HG03378 (cell line): ENCODE data around the gene SNX33.
"Not testable (repeated sequence)": the region's sequence is repeated elsewhere in the genome, so short reads cannot be mapped to it uniquely, and the experiment has no call there.

ENCODE experiments used
- ATAC-seq: cut with Tn5 transposase; IDR thresholded peaks from one replicate; pipeline ENCODE4 v1.9.1; 2021; ENCODE audit warnings: mild to moderate bottlenecking, moderate library complexity; ENCODE audit not compliant: unreplicated experiment

Gene SNX33

DNA sequence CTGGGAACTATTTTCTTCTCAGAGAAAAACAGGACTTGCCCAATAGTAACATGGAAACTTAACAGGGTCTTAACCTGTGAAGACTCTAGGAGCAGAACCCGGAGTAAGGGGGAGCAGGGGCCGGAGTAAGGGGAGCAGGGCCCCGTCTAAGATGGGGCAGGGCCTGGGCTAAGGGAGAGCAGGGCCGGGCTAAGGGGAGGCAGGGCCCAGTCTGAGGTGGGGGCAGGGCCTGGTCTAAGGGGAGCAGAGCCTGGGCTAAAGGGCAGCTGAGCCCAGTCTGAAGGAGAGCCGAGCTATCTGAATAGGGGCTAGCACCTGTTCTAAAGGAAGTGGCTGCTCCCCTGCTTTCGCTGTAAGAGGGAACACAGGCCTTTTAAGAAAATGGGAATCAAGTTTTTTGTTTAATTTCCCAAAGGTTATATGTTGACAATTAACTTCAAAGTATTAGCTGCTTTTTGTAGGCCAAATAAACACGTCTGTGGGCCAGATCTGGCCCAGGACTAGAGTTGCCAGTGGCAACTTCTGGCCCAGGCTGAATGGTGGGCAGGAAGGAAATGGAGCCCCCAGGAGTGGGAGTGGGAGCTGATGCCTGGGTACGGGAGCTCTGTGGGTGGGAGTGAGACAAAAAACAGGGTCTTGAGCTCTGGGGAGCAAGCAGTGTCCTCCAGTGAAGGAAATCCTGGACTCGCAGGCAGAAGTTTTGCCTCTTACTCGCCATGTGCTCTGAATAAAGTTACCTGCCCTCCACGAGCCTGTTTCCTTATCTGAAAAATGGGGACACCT, 32.5 kb downstream of the SNX33 start:
- ATAC-seq, result no peak

DNA sequence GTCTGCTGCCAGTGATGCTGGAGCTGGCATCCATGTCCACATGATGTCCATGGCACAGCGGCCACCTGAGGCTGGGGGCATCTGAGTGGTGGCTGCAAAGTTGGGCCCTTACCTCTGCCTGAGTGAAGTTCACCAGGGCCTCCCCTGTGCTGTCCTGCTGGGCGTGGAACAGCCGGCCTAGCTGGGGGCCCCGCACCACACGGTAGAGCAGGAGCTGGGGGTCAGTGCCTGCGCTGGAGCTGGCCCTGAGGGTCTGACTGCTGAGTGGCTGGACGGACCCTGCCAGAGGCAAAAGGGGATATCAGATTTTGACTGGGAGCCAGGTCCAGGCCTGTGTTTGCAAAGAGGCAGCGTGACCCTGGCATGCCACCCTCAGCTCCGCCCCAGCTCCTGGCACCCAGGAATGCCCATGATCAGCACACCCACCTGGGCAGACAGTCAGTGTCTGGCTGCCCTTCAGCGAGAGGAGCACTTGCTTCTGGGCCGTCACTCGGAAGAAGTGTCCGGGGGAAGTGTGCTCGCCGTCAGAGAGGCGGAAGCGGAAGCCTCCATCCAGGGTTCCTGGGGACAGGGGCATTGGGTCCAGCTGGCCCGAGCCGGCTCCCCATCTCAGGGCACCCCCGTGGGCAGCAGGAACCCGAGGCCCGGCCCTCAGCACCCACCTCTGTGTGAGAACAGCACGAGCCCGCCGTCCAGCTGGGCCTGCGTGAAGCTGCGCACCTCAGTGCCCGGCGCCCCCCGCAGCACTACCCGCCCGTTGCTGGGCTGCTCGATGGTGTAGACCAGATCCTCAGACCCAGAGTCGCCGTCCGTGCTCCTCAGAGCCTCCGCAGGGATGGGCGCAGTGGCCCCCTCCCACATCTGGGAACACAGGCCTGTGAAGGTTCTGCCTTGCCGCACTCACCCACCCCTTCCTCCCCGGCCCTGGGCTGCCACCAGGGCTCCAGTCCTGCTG, 34.7 kb downstream of the SNX33 start:
- no peak for ATAC-seq

DNA sequence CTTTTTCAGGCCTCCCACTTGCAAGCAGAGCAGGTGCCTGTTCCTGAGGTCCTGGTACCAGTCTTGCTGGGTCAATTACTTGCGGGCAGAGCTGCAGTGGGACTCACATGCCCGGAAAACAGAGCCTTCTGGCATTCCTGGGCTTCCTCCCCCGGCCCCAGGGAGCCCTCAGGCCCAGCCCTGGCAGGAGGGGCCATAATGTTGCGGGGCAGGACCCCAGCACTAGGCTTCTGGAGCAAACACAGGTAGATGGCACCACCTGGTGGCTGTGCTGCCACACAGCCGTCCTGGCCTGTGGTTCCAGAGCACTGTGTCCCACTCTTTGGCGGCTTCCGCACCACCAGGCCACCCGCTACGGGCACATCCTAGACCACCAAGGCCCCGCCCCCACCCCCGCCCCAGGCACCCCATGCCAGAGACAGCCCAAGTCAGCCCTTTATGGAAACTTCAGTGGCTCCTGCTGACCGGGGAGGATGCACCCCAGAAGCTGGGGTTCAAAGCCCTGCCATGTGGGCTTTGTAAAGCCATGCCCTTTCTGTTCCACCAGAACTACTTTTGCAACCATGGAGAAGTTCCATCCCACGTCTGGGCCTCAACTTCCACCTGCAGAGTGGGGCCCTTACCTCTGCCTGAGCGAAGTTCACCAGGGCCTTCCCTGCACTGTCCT, 36.1 kb downstream of the SNX33 start:
- ATAC-seq, result not testable (repeated sequence)

DNA sequence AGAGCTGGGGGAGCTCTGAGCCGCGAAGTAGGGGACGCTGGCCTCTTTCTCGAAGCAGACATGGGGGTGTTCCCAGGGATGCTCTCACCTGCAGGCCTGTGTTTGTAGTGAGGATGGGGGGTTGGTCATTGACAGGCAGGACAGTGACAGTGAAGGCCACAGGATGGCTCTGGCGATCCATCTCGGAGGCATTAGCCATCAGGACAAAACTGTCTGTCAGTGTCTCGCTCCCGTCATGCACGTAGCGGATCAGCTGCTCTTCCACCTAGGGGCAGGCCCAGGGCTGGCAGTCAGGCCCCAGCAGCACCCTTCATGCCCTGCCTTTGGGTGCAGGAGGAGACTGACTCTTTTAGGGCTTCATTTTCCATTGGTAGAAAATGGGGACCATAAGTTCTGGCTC, 36.9 kb downstream of the SNX33 start:
- ATAC-seq, result no peak

DNA sequence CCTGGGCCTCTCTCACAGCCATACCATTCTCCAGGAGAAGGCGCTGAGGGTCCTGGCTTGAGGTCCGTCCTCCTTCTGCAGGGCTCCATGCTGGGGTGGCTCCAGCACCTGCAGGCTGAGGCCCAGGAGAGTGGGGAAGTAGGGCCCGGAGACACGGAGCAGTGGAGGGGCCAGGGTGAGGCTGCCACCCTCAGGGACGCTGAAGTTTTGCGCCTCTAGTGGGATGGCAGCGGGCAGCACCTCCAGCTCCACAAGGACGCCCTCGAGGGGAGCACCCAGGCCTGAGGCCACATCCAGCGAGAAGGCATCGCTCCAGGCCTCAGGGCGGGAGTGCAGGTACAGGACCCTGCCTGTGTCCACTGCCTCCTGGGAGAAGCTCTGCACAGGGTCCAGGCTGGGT, 37.5 kb downstream of the SNX33 start:
- no peak for ATAC-seq

DNA sequence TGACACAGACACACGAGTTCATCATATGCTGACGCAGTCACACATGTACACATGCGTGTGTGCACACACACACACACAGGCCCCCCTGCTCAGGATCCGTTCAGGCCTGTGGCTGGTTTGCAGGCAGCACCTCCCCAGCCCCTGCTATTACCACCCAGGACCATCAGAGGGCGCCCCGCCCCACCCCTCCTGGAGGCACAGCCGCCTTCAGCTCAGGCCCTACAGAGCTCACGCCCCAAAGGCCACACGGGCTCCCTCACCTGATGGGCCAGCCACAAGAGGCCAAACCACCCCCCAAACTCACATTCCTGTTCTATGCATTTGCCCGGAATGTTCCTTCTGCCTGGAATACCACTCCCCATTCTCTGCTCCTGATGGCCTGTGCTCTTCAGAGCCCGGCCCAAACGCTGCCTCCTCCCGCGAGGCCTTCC, 38.5 kb downstream of the SNX33 start:
- ATAC-seq, result not testable (repeated sequence)

DNA sequence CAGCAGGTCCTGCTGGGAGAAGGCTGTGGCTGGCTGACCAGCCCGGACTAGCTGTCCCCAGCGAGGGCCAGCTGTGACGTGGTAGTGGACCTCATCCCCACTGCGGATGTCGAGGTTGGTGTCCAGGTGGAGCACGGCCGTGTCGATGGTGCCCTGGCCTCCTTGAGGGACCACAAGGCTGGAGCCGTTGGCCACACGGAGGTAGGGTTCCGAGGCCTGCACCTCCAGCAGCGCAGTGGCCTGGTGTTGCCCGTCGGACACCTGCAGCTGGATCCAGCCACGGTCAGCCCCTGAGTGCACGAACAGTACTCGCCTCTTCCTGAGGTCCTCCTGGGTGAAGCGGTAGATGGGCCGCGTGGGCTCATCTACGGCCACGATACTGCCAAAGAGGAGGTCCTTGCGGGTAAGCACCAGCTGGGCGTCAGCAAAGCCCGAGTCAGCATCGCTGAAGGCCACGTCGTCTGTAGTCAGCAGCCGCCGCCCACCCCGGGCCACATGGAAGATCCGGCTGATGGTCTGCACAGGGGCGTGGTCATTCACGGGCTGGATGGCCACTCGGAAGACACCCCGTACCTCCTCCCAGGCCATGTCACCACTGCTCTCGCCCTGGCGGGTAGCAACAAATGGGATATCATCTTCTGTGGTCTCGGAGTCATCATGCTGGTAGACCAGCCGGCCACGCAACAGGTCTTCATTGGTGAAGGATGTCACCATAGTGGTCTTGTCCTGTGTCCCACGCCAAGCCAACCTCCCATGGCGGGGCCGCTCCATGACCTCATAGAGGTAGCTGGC, 40.0 kb downstream of the SNX33 start:
- ATAC-seq, result no peak

DNA sequence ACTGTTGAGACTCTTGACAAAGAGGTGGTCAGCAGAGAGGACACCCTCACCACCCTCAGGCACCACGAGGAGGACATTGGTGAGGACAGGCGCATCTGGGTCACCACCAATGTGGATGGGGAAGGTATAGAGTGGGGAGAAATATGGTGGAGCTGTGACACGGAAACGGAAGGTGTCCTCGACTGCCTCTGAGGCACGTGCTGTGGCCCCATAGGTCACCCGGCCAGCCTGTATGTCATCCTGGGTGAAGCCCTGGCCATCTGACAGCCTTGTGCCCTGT, 40.5 kb downstream of the SNX33 start:
- no peak for ATAC-seq

DNA sequence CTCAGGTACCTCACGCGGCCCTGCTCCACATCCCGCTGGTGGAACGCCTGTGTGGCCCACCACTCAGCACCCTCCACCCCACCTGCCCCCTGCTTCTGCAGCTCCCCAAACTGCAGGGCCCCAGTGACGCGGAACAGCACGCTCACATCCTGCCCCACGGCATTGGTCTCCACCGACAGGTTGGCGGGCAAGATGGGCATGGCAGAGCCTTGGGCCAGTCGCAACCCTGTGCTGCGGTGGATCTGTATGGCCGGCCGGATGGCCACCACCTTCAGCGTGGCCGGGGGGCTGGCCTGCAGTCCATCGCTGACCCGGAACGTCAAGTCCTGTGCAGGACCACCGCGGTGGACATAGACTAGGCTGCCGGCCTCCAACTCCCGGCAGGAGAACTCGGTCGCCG, 41.1 kb downstream of the SNX33 start:
- no peak for ATAC-seq

DNA sequence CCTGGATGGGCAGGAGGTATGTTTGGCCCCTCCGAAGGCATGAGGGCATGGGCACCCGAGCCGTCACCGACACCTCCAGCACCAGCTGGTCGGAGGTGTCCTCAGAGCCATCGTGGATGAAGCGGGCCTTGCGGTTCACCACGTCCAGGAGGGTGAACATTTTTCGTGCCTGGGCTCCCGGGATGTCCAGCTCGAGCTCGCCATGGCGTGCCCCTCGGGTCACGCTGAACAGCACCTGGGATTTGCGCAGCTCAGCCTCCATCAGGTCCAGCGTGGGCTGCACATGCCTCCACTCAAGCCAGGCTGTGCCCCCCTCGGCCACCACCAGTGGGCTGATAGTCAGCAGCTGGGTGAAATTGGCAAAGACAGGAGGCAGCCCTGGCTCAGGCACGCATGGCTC, 41.7 kb downstream of the SNX33 start:
- ATAC-seq, result not testable (repeated sequence)

DNA sequence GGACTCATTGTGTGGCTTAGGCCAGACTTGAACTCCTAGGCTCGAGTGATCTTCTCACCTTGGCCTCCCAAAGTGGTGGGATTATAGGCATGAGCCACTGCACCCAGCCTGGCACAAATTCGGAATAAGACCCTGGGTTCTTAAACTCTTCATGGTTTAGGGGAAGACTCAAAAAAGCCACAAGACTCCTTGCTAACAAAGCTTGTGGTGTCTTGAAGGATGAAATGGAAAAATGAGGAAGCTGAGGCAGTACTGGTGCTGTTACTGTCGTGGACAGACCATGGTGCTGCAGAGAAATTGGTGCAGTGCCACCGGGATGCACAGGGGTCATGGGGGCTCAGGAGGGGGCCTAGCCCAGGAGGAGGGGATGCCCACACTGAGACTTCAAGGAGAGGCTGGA, 44.6 kb downstream of the SNX33 start:
- not testable (repeated sequence) for ATAC-seq

DNA sequence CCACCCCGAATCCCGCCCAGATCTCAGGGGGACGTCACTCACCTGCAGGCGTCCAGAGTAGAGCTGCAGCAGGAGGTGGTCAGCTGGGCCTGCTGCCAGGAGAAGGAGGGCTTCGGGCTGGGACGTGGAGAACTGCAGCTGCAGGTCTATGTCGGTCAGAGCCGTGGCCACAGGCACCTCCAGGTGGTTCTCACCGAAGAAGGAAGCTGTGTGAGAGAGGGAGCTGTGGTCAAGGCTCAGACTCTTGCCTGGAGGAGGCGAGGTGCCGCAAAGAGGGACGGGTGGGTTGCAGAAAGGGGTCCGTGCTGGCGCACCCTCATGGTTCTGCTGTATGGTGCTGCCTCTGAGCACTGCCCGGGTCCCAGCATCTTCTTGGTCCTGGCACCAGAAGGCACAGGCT, 45.3 kb downstream of the SNX33 start:
- not testable (repeated sequence) for ATAC-seq

DNA sequence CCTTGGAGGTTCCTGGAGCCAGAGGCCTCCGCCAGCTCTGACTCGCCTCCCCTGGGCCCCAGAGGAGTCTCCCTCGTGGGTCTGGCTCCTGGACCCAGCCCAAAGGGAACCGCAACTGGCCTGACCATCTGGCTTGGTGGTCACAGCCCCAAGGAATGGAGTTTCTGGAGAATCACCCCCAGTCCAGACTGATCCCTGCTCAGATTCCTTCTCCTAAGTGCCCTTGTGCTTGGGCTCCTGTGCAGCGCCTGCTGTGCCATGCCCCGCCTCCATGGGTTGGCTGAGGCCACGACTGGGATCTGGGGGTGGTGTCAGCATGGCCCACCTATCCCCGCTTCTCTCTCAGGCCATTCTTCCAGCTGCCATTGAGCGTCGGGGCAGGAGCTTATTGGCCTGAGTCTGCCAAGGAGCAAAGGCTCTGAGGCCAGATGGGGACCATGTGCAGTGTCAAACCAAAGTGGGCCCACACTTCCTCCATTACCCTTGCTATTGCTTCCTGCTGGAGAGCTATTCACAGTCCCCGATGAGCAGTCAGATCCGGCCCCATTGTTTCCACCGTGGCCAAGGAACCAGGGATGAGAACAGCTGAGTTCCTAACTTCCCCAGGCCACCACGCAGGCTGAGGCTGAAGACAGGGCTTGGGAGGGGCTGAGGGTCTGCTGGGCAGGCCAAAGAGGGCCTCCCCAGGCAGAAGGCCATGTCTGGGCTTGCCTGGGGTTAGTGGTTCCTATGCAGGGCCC, 46.0 kb downstream of the SNX33 start:
- no peak for ATAC-seq

DNA sequence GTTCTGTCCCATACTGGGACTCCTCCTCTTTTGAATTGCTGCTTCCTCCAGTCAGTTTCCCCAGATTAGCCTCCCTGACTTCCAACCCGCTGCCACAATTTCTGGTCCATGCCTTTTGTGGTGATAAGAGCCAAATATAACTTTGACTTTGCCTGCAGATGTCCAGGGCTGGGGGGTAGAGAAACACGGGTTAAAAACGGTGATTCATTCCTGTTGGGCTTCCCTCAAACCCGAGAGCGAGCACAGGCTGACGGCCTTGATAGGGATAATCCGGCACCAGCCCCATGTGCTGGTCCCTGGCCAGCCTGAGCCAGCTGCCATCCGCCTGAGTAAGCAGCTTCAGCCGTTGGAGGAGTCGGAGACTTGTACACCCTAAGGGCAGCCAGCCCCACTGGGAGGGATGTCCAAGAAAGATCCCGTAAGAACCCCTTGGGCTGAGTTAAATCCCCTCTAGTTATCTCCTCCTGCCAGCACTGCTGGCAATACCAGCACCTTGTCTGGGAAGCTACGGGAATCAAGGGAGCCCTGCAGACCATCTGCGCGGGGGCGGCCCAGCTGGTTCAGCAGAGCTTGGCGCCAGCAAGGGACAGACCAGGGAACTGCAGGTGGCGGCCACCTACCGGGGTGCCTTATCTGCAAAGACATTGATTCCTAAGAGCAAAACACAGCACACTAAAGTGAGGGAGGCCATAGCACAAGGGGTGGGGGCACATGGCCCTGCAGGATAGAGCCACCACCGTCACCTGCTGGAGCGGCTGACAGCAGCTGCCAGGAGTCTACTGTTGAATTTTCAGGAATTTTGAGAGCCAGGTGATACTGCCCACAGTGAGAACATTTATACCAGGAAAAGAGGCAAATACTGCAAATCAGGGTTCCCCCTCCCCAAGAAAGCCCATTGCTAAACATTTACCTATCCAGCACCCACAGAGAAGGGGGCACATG, 46.8 kb downstream of the SNX33 start:
- ATAC-seq, result no peak

DNA sequence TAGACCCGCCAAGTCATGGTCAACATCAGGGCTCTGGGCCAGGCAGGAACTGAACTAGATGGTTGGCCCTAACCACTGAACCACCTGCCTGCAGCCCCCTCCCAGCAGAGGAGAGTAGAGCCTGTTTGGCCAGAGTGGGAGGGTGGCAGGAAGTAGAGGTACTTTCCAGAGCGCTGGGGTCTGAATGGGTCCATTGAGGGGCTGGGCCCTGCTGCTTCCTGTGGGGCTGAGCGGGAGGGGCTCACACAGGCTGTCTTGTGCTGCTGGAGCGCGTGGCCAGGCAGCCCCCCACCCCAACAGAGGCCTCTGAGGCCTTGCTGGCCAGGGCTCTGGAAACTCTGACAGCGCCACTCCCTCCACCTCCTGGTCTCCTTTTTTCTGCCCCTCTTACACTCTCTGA, 47.5 kb downstream of the SNX33 start:
- no peak for ATAC-seq

DNA sequence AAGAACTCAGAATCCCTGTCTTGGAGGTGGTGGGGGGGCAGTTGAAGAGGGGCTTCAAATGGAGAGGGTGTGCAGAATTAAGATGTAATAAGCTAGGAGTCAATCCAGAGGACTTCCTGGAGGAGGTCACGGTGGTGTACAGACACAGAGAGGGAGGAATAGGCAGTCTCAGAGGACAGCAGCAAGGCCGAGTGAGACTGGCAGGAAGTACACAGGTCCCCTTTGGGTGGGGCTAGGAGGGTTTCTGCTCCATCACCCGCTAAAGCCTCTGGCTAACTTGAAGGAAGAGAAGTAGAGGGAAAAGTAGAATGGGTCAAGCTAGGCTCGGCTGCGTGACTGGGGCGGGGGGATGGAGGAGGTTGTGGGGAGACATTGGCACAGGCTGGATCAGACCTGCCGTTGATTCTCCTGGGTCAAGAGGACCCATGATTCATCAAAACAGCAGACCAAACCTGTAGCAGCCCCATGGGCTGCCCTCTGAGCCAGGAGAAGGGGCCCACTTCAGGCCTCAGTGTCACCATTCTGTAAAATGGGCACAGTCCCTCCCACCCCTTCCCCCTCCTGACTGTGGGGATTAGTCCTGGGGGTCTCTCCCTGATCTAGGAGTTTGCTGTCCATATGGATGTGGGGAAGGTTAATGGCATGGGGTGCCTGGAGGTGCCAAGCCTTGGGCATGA, 48.1 kb downstream of the SNX33 start:
- no peak for ATAC-seq

DNA sequence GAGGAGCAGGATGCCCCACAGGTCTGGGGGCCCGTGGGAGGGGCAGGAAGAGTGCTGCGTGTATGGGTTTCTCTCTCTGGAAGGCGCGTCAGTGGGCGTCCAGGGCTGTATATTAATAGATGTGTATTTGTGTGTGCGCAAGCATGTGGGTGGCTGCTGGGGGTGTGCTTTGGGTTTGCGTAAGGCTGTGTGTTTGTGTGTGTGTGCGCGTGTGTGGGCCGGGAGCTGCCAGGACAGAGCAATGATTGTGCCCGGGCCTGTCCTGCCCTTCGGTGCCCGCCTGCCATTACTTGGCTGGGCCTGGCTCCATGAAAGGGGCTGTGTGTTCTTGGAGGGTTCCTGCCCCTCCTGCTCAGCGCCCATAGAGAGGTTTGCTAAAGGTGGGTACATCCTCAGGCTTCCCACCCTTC, 48.6 kb downstream of the SNX33 start:
- ATAC-seq, result no peak

DNA sequence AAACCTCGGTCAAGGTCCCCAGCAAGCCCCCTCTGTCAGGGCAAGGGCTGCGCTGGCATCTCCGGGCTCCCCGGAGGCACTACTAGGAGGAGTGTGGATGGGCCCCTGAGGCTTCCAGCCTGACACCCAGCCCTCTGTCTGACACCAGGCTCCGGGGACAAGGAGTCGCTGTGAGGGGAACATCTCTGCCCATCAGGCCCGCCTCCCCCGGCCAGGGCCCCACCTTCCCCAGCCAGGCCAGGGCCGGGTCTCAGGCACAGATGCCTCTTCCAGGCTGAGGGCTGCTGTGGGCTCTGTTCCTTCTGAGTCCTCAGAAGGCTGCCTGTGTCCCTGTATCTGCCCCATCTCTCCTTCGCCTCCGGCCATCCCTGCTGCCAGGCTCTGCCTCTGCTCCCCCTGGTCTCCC, 49.1 kb downstream of the SNX33 start:
- no peak for ATAC-seq

DNA sequence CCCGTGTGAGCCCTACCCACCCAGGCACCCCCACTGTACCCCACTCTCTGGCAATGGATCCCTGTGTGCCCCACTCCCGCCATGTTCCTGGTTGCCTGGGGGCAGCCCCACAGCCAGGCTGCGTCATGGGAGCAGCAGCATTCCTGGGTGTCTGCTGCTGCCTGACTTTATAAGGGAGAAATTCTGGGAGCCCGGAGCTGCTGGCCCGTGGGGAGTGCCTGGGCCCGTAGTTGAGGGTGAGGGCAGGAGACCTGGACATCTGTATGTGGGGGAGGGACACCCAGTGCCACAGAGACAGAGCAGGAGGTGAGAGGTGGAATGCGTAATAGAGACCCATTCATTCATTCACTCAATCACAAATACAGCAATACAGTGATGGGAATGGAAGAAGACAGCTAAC, 49.8 kb downstream of the SNX33 start:
- no peak for ATAC-seq
